NCI-H1930 (cell line): ENCODE measurements around the gene CCDC92.

ENCODE experiments used
- DNase-seq, 2 experiments: peaks; one replicate each; lab custom pipeline; 2025; lab: John Stamatoyannopoulos, UW

Gene CCDC92

DNA sequence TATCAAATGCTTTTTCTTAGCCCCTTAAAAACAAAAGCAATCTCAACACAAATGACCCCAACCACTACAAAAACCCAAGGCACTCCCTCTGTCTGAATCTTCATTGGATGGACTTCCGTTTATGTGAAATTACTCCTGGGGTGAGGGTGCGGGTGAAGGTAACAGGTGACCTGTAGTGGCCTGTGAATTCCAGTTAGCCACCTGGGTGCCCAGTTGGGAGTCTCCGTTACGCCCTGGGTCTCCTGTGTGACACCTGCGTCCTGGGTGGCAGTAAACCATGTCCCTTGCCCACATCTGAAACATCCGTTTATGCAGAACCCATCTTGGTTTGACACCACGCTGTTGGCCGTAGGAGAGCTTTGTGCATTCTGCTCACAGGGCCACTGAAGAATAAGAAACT, 62.6 kb downstream of the CCDC92 start:
- no peak for DNase-seq

DNA sequence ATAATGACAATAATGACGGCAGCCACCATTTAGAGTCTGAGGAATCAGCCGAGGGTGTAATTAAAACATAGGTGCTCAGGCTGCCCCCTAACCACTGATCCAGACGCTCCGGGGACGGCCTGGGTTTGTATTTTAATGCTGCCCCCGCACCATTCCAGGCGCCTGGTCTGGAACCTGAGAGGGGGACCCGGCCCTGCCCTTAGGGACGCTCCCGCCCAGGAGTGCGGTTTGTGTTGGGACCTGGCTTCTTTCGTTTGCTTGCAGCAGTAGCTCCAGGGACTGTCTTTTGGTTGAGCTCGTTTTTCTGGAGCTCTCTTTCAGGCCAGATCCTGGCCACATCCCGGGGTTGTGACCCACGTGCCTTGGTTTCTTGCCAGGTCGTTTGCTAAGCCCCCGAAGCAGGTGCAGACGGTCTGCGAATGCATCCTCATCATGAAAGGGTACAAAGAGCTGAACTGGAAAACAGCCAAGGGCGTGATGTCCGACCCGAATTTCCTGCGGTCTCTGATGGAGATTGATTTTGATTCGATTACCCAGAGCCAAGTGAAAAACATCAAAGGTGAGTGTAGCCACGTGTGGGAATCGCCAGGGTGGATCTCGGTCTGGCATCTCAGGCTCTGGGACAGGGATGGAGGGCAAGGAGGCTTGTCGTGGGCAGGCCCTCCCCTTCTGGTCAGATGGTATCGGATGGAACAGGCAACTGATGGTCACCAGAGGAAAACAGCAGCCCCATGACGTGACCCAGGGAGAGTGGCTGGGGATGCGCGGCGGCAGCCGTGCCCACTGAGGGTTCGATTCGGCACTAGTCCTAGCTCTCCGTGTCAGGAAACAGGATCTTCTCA, 63.5 kb downstream of the CCDC92 start:
- no peak for DNase-seq

DNA sequence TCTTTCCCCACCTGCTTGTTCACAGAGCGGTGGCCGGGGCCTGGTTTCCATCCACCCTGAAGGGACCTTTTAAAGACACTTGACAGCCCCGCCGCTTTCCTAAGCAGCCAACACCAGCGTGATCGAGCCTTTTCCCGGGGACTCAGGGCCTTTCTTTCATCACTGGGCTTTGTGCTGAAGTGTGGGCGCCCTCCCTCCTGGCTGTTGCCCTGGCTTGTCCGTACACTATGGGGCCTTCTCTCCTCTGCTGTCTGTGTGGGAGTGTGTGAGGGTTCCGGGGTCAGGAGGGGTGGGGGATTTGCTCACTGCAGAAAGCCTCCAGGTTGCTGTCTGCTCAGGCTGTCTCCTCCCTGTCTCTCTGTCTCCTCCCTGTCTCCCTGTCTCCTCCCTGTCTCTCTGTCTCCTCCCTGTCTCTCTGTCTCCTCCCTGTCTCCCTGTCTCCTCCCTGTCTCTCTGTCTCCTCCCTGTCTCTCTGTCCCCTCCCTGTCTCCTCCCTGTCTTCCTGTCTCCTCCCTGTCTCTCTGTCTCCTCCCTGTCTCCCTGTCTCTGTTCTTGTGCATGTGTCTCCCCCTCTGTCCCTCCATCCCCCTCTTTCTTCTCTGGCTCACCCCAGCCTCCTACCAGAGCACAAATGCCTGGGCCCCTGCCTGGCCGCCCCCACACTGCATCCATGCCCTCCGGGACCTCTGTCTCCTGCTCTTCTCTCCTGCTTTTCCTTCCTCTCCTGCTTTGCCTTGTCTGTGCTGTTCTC, 64.7 kb downstream of the CCDC92 start:
- DNase-seq: no peak

DNA sequence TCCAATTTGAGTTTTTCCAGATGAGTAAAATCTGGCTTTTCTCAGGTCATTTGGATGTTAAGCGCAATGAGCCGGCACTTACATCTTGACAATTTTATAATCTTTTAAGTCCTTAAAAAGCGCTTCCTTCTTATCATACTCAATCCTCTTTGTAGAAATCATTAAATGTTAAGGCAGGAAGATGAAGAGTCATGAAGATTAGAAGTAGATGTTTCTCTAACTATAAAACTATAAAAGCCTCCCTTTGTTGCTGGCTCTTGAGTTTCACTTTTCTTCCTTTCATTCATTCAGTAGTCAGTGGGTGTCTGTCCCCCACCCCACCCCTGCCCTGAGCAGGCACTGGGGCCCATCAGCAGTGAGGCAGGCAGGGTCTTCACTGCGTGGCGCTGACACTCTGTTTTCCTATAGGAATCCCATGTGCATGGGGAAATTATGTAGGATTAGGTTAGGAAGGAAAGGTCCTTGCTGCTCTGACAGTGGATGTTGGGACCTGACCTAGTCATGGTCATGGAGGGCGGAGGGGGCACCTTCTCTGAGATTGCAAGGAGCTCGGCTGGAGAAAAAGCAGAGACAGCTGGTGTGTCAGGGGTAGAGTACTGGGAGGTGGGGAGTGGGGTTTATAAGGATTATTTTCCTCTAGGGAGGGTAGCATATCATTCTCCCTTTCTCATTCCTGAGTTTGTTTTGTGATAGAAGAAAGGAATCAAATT, 65.8 kb downstream of the CCDC92 start:
- no peak for DNase-seq

DNA sequence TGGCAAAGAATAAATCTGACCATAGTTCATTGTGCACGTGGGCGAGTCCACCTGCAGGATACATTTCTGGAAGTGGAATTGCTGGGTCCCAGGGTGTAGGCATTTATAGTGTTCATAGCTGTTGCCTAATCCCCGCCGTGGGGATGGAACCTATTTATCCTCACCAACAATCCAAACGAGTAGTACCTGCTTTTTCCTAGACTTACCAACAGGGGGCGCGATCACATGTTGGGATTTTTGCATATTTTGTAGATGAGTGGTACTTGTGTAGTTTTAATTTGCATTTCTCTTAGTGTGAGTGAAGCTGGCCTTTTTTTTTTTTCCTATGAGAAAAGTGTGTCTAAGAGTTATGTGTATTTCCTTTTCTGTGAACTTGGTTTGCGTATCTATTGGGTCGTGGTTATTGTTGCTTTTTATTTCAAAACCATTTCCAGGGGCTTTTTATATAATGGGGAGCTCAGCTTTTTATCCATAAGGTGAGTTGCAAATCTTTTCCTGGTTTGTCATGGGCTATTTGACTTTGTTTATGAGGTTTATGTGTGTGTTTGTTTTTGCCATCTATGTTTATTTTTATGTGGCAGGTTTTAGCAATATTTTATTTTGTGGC, 67.2 kb downstream of the CCDC92 start:
- no peak for DNase-seq

DNA sequence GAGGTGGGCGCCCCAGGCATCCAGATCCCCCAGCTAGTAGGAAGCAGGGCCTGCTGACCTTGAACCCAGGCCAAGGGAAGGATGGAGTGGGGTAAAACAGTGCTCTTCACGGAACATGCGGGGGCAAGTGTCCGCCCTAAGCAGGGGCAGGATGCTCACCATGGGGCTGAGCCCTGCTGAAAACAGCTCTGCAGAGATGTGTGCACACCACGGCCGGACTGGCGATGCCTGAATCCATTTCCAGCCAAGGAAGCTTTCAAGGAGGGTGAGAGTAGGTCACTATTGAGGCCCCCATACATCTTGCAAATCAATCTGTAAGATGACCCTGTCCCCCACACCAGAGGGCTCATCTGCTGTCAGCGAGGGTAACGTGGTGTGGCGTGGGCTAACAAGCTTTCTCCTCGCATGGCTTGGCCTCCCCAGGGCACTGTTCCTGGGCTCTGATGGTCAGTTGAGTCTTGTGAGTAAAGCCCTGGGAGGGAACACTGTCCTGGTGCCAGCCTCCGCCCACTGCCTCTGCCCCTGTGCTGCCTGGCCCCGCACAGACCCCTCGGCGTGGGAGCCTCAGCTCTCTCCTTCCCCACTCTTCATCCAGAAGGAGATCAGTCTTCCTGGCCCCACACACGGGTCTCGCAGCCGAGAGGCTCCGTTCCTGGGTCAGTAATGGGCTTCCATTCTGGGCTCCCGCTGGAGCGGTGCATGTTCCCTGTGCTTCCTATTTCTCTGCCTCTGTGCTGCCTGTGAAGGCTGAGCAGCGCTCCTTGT, 69.1 kb downstream of the CCDC92 start:
- no peak for DNase-seq

DNA sequence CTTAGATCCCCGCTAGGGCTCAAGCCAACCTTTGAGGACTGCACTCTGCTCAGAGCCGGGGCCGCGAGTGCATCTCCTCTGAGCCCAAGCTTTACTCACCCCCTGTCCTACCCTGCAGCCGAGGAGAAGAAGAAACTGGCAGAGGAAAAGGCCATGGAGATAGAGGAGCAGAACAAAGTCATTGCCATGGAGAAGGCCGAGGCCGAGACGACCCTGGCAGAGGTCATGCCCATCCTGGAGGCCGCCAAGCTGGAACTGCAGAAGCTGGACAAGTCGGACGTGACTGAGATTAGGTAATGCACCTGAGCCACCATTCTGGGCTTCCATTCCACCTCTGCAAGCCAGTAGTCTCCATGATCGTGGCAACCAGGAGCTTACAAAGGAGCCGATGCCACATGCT, 69.8 kb downstream of the CCDC92 start:
- DNase-seq: no peak

DNA sequence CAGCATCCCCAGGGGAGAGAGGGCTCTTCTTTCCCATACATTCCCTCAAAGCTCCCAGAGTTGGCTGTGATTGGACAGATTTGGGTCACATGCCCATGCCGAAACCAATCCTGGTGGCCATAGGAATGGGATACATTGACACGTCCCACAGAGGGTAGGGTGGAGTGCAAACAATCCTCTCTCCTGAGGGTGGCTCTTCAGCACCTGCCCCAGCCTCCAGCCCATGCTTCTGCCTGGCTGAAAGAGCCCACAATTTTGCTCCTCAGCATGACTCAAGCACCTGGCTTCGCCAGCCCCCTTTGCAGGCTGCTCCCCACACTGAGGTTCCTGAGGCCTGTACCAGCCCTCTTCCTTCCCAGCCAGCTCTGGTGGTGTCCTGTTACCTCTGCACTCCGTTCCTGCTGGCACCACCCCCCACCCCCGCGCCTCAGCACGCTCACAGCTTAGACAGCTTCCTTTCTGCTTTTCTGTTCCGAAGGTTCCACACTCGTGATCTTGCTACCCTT, 71.7 kb downstream of the CCDC92 start:
- no peak for DNase-seq

DNA sequence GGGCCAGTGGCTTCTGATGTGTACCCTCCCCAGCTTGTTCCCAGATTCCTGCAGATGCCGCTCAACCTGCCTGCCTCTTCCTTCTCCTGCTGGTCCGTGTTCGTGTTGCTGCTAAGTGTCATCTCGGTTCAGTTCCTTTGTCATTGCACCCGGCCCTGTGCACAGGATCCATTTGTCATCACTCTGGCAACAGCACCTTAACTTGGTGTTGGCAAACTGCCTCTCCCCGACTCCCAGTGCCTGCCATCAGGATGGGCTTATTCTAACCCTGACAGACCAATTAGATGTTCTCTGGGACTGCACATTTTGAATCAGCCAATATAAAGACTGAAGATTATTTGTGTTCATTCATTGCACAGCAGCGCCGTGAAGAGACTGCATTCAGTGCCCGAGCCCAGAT, 73.3 kb downstream of the CCDC92 start:
- no peak for DNase-seq

DNA sequence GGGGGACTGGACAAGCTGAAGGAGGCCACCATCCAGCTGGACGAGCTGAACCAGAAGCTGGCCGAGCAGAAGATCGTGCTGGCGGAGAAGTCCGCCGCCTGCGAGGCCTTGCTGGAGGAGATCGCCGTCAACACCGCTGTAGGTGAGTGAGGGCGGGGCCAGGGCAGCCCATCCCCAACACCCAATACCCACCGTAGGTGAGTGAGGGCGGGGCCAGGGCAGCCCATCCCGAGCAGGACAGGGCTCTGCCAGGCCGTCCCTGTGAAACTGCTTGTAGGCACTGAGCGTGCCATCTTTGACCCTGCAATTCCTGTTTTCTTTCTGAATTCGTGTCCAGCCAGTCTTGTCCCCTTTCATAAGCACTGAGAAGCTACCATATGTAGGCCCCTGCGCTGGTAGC, 74.0 kb downstream of the CCDC92 start:
- DNase-seq: no peak

DNA sequence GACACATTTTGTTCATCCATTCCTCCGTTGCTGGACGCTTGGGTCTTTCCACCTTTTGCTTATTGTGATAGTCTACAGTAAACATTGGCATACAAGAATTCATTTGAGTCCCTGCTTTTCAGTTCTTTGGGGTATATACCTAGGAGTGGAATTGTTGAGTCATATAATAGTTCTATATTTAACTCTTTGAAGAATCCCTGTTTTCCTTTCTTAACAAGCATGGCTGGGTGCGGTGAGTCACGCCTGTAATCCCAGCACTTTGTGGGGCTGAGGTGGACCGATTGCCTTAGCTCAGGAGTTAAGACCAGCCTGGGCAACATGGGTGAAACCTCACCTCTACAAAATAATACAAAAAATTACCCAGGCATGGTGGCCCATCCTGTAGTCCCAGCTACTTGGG, 75.4 kb downstream of the CCDC92 start:
- DNase-seq: no peak

DNA sequence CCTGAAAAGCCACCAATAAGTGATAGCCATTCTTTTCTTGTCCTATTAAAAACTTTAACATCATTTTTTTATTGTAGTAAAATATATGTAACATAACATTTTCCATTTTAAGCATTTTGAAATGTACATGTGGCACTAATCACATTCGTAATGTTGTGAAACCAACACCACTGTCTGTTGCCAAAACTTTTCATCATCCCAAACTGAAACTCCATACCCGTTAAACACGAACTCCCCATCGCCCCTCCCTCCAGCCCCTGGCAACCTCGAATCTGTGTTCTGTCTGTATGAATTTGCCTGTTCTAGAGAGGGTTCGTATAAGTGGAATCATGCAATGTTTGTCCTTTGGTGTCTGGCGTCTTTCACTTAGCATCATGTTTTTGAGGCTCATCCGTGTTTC, 75.9 kb downstream of the CCDC92 start:
- no peak for DNase-seq

DNA sequence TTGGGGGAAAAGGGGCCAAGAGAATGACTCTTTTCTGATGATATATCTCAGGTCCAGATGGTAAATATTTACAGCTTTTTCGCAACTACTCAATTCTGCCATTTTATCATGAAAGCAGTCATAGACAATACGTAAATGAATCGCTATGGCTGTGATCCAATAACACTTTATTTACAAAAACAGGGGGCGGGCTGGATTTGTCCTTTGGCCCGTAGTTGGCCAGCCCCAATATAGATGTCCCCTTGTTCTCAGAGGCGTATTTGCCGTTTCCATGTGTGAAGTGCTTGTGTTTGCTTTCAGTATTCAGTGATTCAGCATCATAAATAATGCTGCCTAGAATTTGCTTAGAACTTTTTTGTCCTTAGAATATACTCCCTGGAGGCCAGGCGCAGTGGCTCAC, 77.2 kb downstream of the CCDC92 start:
- no peak for DNase-seq

DNA sequence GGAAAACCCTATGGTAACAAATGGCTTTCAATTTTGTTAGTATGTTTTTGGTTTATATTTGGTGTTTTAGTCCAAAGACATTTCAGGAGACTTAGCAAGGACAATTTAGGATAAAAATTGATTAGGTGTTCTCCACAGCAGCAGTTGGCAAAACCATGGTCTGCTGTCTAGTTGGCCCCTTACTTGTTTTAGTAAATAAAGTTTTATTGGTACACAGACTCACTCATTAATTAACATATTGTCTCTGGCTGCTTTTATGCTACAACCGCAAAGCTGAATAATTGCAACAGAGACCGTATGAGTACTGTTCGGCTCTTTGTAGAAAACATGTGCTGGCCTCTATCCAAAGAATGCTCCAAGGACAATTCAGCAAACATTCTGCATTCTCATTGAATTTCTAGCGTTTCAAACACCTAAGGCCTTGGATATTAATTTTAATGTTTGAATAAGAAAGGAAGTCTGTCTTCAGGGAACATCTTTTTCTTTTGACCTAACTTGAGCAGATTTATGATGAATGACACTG, 77.7 kb downstream of the CCDC92 start:
- no peak for DNase-seq

DNA sequence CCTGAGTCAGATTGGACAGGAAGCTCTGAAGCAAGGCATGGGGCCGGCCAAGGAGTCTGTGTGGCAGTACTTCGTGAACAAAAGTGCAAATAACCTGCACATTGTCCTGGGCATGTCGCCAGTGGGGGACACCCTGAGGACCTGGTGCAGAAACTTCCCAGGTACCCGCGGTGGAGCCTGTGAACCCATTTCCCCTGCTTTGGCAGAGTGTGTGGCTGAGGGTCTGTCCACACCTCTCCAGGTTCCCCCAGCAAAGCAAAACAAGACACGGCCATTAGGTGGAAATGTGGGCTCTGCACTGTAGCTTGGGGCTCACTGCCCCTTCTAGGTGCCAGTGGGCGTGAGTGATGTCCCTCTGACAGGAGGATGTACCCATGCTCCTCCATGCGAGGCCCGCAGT, 79.4 kb downstream of the CCDC92 start:
- DNase-seq: no peak

DNA sequence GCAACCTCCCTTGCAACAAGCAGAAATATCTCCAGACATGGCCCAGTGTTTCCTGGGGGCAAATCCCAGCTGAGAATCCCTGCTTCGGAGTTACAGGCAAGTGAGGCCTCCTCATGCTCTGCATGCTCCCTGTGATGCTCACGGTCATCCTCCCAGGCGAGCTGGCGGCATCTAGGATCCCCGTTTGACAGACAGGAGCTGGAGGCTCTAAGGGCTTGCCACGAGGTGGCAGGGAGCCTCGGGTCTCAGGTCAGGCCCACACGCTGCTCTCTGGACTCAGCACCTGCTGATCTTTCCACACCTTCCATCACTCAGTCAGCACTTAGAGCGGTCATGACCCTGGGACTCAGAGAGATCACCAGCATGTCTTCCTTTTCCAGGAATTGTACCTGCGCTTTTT, 79.8 kb downstream of the CCDC92 start:
- DNase-seq: no peak

DNA sequence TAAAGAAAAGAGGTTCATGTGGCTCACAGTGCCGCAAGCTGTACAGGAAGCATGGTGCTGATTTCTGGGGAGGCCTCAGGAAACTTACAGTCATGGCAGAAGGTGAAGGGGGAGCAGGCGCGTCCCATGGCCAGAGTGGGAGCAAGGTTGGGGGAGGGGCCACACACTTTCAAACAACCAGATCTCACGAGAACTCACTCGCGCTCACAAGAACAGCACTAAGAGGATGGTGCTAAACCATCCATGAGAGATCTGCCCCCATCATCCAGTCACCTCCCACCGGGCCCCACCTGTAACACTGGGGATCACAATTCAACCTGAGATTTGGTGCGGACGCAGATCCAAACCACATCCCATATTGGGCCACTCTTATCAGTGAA, 80.5 kb downstream of the CCDC92 start:
- no peak for DNase-seq

DNA sequence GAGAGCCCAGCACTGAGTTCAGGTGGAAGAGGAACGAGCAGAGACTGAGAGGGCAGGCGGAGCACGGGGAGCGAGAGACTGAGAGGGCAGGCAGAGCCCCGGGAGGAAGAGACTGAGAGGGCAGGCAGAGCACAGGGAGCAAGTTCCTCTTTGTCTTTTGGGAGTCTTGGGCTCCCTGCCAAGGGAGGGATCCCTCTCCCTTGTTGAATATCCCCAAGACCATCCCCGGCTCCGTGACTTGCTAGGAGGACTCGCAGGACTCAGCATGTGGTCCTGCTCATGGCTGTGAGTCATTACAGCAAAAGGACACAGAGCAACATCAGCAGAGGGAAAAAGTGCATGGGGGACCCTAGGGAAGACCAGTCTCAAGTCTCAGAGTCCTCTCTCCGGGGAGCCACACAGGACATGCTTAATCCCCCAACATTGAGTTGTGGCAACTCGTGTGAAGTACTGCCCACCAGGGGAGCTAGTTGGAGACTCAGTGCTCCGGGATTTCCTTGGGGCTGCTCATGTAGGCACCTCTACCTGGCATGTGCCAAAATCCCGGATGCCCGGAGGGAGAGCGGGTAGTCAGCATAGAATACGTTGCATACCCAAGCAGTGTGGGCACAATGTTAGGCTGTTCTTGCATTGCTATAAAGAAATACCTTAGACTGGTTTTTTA, 81.0 kb downstream of the CCDC92 start:
- DNase-seq: no peak

DNA sequence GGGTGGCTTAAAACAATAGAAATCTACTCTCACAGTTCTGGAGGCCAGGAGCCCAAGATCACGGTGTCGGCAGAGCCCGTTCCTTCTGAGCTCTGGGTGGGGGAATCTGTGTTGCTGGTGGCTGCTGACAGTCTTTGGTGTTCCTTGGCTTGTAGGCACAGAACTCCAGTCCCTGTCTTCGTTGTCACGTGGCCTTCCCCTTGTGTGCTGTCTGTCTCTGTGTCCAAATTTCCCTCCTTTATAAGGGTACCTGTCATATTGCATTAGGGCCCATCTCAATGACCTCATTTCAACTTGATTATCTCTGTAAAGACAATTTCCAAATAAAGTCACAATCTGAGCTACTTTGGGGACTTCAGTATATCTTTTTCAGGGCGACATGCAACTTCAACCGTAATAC, 81.6 kb downstream of the CCDC92 start:
- no peak for DNase-seq

DNA sequence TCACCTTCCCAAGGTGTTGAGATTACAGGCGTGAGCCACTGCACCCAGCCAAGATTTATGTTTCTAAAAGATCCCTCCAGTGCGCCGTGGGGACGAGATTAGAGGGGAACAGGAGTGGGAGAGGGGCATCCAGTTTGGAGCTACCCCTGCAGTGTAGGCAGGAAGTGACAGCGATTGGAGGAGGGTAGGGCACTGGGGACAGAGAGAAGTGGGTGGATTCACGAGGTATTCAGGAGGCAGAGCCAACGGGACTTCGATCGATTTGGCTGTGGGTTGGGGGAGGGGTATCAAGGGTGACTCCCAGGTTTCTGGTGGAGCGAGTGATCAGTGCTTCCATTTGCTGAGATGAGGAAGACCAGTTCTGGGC, 82.1 kb downstream of the CCDC92 start:
- DNase-seq: no peak
